ENCODE data around the gene SPEF2.

SPEF2 gene

DNA sequence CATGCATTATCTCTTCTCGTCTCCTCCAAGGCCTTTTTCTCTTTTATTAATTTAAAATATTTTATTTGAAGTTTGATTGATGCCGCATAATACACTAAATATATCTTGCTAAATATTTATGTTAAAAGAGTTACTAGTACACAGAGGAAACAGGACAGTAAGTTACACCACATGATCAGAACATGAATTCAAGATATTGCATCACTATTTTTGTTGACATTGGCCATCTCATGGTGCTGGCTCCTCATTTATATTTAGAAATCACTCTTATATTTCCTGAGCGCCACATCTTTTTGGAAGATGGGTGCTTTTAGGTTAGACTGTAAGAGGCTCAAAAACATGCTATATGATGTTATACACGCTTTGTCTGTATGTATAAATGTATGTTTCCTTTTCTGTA lies 23.0 kb downstream of the SPEF2 start:
- in situ Hi-C loops (cut with HindIII; ENCODE audit: low pct_ligation_motif_present, low sequenced_read_pairs) = no loop called here
- DNase-seq = no peak
- Histone ChIP-seq H3K4me3 (ENCODE audit: low read depth, low read length) (no peak overlapping the region), H3K27me3 (replicated peaks) (no peaks in the 10 kb centered on the region), H3K36me3 (replicated peaks) (no peaks in the 10 kb centered on the region), H3K27ac (no peak overlapping the region)
- TF ChIP-seq, protein P1, sequence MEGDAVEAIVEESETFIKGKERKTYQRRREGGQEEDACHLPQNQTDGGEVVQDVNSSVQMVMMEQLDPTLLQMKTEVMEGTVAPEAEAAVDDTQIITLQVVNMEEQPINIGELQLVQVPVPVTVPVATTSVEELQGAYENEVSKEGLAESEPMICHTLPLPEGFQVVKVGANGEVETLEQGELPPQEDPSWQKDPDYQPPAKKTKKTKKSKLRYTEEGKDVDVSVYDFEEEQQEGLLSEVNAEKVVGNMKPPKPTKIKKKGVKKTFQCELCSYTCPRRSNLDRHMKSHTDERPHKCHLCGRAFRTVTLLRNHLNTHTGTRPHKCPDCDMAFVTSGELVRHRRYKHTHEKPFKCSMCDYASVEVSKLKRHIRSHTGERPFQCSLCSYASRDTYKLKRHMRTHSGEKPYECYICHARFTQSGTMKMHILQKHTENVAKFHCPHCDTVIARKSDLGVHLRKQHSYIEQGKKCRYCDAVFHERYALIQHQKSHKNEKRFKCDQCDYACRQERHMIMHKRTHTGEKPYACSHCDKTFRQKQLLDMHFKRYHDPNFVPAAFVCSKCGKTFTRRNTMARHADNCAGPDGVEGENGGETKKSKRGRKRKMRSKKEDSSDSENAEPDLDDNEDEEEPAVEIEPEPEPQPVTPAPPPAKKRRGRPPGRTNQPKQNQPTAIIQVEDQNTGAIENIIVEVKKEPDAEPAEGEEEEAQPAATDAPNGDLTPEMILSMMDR (IDR thresholded peaks at IDR 0.05; ENCODE audit: low read depth, low read length, missing control alignments) = no peak

DNA sequence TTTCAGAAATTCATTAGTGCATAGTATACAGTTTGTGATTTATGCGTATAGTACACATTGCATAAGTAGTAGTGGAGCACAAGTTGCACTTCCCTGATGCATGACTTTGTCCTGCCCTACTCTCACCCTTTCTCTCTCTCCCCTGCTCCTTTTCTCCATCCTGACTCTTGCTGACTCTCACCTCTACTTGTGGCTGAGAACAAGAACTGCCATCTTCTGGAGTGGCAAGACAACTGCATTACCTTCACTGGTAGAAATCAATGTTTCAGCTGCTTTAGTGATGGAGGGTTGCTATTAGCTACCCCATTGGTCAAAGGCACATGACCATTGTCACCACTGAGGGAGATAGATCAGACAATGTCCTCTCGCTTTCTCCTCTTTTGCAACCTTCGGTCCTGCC lies 26.9 kb downstream of the SPEF2 start:
- Histone ChIP-seq H3K27ac (no peak overlapping the region), H3K27me3 (replicated peaks) (no peaks in the 10 kb centered on the region), H3K4me3 (ENCODE audit: low read depth, low read length) (no peak overlapping the region), H3K36me3 (replicated peaks) (no peaks in the 10 kb centered on the region)
- TF ChIP-seq, protein P1 (IDR thresholded peaks at IDR 0.05; ENCODE audit: low read depth, low read length, missing control alignments) = peak; percentile 13
- no peak for DNase-seq
- in situ Hi-C loops (cut with HindIII; ENCODE audit: low pct_ligation_motif_present, low sequenced_read_pairs) = no loop called here

DNA sequence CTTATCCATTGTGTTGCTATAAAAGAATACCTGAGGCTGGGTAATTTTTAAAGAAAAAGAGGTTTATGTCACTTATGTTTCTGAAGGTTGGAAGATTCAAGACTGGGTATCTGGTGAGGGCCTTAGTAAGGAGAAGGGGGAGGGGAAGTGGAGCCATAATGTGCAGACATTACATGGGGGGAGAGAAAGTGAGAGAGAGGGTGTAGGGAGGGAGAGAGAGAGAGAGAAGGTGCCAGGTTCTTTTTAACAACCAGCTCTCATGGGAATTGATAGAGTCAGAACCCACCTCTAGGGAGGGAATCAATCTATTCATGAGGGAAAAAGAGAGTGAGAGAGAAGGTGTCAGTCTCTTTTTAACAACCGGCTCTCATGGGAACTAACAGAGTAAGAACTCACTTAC lies 29.5 kb downstream of the SPEF2 start:
- in situ Hi-C loops (cut with HindIII; ENCODE audit: low pct_ligation_motif_present, low sequenced_read_pairs) = no loop called here
- TF ChIP-seq, protein P1 (IDR thresholded peaks at IDR 0.05; ENCODE audit: low read depth, low read length, missing control alignments) = no peak
- Histone ChIP-seq H3K27me3 (replicated peaks) (no peaks in the 10 kb centered on the region), H3K27ac (no peak overlapping the region), H3K36me3 (replicated peaks) (no peaks in the 10 kb centered on the region), H3K4me3 (ENCODE audit: low read depth, low read length) (no peak overlapping the region)
- no peak for DNase-seq

DNA sequence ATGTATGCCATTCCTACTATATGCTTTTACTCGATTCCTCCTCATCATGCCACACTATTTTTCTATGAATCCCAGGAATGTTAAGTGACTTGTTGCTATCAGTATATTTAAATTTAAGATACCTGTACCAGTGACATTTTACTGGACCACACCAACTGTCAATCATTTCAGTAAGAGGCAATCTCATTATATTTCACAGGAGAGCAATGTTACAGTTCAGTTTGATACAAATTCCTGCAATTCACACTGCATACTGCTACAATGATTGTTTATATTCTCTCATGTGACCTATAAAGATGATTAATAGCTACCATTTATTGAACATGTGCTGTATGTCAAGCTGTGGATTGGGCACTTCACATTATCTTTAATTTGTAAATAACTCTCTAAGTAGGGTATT lies 30.0 kb downstream of the SPEF2 start:
- H3K27me3 ChIP-seq (replicated peaks) = no peaks in the 10 kb centered on the region
- in situ Hi-C loops (cut with HindIII; ENCODE audit: low pct_ligation_motif_present, low sequenced_read_pairs) = no loop called here
- no peak overlapping the region for H3K4me3 ChIP-seq (ENCODE audit: low read depth, low read length)
- H3K36me3 ChIP-seq (replicated peaks) = no peaks in the 10 kb centered on the region
- no peak overlapping the region for H3K27ac ChIP-seq
- no peak for DNase-seq
- TF ChIP-seq, protein P1 (IDR thresholded peaks at IDR 0.05; ENCODE audit: low read depth, low read length, missing control alignments) = no peak

DNA sequence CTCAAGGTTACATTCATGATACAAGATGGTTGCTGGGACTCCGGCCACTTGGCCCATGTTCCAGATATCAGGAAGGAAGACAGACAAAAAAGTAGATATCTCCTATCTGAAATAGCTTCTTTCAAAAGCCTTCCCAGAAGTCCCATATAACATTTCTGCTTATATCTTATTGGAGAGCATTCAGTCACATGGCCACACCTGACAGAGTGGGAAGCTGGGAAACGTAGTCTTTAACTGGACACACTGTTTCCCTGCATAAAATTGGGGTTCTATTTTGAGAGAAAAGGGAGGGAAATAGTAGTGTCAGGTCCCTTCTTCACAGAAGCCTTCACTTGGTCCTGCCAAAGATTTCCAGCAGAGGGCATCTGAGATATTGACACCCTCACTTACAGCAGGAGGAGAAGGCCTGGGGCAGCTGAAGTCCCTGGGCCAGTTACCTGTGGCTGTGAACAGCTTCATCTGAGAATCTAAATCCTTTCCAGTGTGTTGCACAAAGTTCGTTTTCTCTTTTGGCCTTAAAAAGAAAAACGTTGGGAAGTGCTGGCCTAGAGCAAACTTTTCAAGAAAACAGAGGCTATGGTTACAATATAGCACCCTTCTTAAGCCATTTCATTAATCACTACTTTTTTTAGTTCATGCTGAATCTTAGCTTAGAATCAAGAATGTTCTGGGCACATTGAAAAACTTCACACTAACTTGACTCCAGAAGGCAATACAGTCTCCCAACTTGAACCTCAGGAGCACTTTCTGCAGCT lies 33.5 kb downstream of the SPEF2 start:
- TF ChIP-seq, protein P1 (IDR thresholded peaks at IDR 0.05; ENCODE audit: low read depth, low read length, missing control alignments) = peak; percentile 77
- H3K36me3 ChIP-seq (replicated peaks) = no peaks in the 10 kb centered on the region
- no peaks in the 10 kb centered on the region for H3K27me3 ChIP-seq (replicated peaks)
- peak; percentile 56 for DNase-seq
- no peak overlapping the region for H3K4me3 ChIP-seq (ENCODE audit: low read depth, low read length)
- H3K27ac ChIP-seq = no peak overlapping the region
- in situ Hi-C loops (cut with HindIII; ENCODE audit: low pct_ligation_motif_present, low sequenced_read_pairs) = no loop called here

DNA sequence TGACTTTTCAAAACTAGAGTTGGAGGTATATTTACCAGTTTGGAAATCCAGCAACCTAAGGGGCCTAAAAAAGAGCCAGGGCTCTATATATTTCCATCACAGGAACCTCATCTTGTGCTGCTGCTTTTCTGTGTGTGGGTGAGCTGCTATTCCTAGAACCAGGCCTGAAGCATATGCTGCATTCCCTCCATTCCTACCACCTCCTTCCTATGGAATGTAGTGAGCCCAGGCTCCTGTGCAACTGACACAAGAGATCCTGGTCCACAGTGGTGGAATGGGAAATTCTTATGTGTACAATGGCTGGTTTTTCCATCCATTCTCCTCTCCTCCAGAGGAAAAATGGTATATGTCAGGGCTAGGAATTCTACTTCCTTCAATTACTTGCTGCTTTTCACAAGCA lies 39.1 kb downstream of the SPEF2 start:
- Histone ChIP-seq H3K27me3 (replicated peaks) (no peaks in the 10 kb centered on the region), H3K36me3 (replicated peaks) (no peaks in the 10 kb centered on the region), H3K27ac (no peak overlapping the region), H3K4me3 (ENCODE audit: low read depth, low read length) (no peak overlapping the region)
- DNase-seq = no peak
- in situ Hi-C loops (cut with HindIII; ENCODE audit: low pct_ligation_motif_present, low sequenced_read_pairs) = no loop called here
- TF ChIP-seq, protein P1 (IDR thresholded peaks at IDR 0.05; ENCODE audit: low read depth, low read length, missing control alignments) = no peak

Data from brain microvascular endothelial cell (primary cell).